CD4-positive, alpha-beta T cell treated with Interferon alpha-2 for 1 hour (primary cell): Measurements from ENCODE around the gene VPS45.
"Not testable (repeated sequence)": the region's sequence is repeated elsewhere in the genome, so short reads cannot be mapped to it uniquely, and the experiment has no call there.

ENCODE experiments used
- DNase-seq, 2 donors: peaks; one replicate each; pipeline ENCODE4 v3.0.0-alpha.2; 2020 to 2022

Gene VPS45, protein sequence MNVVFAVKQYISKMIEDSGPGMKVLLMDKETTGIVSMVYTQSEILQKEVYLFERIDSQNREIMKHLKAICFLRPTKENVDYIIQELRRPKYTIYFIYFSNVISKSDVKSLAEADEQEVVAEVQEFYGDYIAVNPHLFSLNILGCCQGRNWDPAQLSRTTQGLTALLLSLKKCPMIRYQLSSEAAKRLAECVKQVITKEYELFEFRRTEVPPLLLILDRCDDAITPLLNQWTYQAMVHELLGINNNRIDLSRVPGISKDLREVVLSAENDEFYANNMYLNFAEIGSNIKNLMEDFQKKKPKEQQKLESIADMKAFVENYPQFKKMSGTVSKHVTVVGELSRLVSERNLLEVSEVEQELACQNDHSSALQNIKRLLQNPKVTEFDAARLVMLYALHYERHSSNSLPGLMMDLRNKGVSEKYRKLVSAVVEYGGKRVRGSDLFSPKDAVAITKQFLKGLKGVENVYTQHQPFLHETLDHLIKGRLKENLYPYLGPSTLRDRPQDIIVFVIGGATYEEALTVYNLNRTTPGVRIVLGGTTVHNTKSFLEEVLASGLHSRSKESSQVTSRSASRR

DNA sequence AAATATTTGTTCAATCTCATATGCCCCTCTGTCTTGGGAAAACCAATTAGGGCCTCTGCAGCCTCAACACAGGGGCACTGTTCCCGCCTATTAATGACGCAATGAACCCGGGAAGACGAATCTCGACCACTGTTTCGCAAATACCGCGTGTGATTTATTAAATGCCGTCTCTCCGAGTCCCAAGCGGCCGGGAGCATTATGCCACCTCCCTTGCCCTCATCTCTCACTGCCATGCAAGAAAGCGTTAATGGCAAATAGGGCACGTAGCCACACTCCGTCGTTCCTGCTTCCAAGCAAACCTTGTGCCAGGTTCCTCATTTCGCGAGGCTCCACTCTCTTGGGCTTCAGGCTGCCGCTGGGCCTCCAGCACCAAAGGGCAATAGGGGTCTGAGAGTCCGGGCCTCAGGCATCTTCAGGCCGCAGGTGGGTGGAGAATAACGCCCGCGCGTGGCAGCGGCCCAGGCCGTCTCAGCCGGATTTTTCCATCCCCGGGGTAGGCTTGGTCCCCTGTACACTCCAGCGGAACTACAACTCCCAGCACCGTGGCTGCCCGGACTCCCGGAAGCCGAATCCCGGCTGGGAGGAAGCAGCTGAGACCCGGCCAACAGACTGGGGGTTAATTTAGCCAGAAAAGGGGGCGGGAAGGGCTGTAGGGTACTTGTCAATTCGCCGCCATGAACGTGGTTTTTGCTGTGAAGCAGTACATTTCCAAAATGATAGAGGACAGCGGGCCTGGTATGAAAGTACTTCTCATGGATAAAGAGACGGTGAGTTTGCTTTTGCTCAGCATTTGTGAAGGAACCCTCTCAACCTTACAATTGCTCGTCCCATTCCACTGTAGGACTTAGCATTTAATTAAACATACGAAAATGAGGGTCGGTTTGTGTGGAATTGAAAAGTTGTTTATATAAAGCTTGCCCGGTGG, at the start of gene VPS45:
Gene VPS45 (plus strand): TSS at position 593 of the 925 bp plus-strand sequence. CDS start 82 bp downstream, at position 675.
- DNase-seq, result peak; percentile 77 to 86

DNA sequence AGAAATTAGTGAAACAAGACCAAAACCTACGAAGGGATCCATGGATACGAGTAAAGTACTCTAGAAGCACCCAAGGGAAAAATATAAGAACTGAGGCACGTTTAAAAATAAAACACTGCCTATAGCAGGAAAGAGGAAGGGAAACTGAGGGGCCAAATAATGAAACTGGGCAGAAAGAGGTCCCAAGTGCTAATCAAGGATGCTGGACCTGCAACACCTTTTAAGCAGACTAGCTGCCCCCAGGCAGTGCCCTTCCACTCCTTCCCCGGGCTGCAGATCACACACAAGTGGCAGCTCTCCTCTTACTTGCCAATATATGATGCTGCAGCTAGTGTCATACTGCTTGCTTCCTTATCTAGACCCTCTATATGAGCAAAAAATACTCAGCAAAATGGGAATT, 49.4 kb upstream of the VPS45 start:
- DNase-seq, result no peak

DNA sequence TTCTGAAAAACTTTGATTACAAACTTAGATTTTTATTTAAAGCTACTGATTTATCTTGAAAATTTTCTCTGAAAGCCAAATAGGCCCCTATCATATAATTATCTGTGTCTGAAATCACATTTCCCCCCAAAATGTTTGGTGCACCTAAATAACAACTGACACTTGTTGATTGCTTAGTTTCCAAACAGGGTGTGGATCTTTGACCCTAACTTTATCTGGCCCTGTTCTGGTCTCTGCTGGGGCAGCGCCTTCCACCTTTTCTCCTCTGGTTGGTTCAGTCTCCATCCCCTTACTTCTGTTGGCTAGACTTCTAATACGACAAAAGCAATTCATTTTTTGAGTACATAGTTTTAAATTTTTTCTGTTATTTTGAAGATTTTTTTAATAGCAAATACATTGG, 46.9 kb upstream of the VPS45 start:
- DNase-seq, result no peak

DNA sequence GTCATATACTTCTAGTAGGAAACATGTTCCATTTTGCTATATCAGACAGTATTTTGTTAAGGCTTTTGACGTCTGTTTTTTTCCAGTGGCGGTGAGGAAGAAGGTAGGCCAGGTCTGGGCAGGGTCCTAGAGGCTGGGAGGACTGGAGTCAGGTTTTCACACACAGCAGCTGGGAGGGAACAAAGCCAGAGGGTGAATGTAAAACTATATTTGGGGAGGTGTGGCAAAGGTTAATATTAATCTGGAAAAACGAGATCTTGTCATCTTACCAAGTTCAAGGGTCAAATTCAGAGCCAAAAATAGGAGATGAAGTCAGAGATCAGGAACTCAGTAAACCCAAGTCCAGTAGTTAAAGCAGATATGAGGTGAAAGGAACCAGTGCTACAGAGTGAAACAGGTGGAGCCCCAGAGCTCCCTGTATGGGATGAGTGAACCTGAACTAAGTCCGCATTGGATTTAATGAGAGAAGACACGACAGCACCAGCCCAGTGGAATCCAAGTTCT, 46.3 kb upstream of the VPS45 start:
- no peak for DNase-seq

DNA sequence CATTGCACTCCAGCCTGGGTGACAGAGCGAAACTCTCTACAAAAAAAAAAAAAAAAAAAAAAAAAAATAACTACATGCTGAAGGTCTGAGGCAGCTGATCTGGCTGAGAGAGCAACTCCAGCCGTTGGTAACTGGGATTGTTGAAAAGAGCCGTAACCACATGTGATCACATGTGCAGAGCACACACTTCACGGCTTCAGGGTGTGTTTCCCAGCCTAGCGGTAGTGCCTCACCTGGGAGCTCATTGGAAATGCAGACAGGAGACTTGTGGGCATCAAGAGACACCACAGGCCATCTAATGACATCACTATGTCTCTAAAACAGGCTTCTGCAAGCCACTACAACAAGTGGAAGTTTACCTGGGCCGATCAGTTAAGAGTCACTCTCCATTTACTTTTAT, 45.2 kb upstream of the VPS45 start:
- no peak for DNase-seq

DNA sequence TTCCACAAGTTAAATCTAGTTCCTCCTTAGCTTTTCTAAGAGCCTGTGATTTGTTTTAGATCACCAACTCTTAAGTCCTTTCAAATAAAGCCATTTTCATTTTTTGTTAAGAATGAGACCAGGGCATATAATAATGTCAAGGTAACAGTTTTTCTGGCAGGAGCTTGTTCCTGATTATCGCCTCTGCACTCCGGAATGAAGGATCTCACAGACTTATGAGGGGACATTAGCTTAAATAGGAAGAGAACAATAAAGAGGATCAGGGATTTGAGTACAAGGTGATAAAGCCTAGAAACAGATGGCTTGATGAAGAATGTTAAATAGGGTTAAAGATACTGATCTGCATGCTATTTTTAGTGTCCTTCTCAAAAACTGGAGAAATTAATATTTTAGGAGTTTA, 43.4 kb upstream of the VPS45 start:
- no peak for DNase-seq

DNA sequence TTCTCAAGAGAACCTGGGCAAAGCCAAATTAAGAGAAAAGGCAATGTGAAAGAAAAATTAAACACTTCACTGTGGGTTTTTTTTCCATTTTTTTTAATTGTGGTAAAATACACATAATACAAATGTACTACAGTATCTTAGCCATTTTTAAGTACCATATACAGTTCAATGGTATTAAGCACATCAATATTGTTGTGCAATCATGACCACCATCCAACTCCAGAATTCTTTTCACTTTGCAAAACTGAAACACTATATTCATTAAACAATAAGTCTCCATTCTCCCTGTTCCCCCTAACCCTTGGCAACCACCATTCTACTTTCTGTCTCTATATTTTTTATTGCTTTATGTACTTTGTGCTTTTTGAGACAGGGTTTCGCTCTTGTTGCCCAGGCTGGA, 39.3 kb upstream of the VPS45 start:
- DNase-seq, result no peak

DNA sequence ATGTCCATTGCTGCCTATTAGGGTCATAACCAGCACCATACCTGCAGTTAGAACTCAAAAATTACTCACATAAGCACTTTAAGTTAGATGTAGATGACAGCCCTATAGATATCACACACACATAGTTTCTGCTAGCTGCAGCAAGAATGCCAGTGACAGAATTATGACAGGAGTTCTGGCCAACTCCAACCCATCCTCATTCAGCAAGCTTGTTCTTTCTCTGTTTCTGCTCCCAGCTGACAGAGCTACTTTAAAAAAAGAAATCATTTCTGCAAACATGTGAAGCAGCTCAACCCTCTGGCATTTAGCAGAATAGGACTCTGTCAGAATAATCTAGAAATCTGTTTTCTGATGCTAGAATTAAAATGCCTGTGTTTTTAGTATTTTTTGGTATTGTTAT, 33.2 kb upstream of the VPS45 start:
- no peak for DNase-seq

DNA sequence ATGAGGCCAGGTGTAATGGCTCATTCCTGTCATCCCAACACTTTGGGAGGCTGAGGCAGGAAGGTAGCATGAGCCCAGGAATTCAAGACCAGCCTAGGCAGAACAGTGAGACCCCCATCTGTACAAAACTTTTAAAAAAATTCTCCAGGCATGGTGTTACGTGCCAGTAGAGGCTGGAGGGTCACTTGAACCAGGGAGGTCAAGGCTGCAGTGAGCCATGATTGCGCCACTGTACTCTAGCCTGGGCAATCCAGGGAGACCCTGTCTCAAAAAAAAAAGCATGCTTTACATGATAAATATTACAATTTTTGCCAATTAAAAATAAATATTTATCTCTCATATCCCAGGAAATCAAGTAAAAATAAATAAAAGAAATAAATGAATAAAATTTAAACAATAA, 17.6 kb upstream of the VPS45 start:
- DNase-seq, result no peak

DNA sequence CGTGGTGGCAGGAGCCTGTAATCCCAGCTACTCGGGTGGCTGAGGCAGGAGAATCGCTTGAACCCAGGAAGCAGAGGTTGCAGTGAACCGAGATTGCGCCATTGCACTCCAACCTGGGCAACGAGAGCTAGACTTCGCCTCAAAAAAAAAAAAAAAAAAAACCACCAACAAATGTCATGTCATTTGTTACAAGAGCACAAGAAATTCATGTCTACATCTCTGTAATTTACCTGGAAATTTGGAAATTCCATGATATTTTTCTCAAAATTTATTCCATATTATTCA, 16.5 kb upstream of the VPS45 start:
- no peak for DNase-seq

DNA sequence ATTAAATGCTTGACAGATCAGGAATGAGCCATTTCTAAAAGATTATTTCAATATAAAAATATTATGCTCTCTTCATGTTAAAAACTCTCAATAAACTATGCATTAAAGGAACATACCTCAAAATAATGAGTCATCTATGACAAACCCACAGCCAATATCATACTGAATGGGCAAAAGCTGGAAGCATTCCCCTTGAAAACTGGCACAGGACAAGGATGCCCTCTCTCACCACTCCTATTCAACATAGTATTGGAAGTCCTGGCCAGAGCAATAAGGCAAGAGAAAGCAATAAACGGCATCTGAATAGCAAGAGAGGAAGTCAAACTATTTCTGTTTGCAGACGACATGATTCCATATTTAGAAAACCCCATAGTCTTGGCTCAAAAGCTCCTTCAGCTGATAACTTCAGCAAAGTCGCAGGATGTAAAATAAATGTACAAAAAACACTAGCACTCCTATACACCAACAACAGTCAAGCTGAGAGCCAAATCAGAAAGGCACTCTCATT, 15.6 kb upstream of the VPS45 start:
- DNase-seq, result not testable (repeated sequence)

DNA sequence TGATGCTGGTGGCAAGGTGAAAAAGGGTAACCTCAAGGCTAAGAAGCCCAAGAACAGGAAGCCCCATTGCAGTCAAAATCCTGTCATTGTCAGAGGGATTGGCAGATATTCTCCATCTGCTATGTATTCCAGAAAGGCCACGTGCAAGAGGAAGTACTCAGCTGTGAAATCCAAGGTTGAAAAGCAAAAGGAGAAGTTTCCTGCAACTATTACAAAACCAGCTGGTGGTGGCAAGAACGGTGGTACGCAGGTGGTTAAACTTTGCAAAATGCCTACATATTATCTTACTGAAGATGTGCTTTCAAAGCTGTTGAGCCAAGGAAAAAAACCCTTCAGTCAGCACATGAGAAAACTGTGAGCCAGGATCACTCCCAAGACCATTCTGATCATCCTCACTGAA, 13.7 kb upstream of the VPS45 start:
- peak in 1 of 2 donors; percentile 8 for DNase-seq

DNA sequence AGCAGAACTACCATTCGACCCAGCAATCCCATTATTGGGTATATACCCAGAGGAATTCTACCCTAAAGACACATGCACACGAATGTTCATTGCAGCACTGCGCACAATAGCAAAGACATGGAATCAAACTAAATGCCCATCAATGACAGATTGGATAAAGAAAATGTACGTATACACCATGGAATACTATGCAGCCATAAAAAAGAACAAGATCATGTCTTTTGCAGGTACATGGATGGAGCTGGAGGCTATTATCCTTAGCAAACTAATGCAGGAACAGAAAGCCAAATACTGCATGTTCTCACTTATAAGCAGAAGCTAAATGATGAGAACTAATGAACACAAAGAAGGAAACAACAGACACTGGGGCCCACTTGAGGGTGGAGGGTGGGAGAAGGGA, 12.1 kb upstream of the VPS45 start:
- DNase-seq, result not testable (repeated sequence)

DNA sequence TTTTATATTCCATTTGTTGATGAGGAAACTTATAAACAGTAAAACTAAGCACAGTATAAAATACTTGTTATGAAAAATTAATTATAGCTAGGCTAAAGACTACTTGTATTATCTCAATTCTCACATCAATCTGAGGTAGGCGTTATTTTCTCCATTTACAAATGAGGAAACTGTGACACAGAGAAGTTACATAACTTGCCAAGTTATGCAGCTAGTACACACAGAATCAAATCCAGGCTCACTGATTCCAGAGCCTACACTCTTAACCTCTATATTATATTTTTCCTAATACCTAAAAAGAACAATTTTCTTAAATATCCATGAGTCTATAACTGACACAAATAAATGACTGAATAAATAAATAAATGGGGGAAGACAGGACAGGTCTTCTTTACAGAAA, 11.2 kb upstream of the VPS45 start:
- no peak for DNase-seq

DNA sequence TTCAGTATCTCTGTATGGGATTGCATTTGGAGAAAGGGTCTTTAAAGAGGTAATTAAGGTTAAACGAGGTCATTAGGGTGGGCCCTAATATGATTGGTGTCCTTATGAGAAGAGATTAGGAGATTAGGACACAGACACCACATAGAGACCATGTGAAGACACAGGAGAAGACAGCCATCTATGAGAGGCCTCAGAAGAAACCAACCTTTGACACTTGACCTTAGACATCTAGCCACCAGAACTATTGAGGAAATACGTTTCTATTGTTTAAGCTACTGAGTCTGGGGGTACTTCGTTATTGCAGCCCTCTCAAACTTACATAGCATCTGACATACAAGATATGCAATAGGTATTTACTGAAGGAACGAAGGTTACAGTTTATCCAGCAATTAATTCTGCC, 7.3 kb upstream of the VPS45 start:
- no peak for DNase-seq

DNA sequence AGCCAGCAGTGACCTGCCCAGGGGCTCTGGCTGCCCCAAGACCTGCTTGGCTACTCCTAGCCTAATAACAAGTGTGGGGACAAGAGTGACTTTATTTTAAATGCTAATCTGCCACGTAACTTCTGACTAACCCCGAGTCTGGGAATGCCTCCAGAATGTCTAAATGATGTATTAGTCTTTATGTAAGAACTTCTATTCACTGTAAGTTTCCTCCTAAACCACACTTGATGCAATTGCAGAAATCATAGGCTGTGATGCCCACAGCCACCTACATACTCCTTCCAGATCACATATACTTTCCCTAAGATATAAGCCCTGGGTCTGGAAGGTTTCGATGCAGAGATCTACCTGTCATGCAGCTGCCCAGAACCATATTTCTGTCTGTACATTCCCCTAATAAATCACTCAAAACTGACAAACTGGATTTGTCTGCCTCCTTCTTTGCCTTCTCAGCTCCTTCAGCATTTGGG, 5.9 kb upstream of the VPS45 start:
- no peak for DNase-seq

DNA sequence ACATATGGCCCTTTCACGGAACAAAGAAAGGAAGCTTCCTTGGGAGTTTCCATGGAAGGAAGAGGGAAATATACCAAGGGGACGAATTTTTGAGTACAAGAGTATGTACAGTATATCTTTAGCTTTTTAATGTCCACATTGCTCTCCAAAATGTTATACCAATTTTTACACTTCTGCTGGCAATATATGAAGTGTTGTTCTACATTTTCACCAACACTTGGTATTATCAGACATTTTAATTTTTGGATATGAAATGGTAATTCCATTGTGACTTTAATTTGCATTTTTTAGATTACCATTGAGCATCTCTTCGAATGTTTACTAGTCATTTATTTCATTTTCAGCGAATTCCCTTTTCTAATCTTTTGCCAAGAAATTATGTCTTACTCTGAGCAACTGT, 5.5 kb upstream of the VPS45 start:
- DNase-seq, result no peak

DNA sequence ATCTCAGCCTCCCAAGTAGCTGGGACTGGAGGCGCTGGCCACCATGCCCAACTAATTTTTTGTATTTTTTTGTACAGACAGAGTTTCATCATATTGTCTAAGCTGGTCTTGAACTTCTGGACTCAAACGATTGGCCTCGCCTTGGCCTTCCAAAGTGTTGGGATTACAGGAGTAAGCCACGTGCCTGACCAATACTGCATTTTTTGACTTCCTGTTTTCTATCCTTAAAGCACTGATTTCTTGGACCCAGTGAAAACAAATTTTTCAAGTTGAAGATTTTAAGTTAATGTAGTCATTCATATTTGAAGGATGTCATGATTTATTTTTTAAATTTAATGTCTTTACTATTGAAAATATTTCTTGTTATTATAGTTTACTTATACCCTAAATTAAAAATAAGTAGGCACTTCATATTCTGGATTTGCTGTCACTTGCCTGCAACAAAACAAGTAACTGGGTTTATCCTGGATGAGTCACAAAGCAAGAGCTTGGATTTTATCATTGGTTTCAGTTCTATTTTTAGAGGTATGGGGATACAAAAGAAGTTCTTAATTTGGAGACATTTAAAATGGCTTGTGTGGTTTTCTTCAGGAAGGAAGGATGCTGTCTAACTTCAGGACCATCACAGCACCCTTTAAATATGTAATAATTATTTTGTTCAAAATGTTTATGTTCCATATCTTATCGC, 2.2 kb upstream of the VPS45 start:
- DNase-seq, result no peak

DNA sequence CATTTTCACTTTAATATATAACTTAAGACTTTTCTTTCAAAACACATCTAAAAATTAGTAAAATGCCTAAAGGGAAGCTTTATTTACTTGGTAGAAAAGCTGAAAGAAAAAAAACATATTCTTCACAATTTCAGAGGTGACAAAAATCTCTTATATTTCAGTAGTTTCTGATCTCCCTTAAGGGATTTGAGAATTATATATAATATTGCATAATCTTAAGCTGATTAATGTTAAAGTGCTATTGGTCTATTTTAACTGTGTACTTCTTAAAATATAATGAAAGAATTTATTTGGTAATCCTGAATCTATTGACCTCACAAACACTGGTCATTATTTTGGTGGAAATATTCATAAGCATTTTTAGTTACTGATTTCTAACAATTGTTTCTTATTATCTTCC, 1.2 kb upstream of the VPS45 start:
- DNase-seq, result no peak

DNA sequence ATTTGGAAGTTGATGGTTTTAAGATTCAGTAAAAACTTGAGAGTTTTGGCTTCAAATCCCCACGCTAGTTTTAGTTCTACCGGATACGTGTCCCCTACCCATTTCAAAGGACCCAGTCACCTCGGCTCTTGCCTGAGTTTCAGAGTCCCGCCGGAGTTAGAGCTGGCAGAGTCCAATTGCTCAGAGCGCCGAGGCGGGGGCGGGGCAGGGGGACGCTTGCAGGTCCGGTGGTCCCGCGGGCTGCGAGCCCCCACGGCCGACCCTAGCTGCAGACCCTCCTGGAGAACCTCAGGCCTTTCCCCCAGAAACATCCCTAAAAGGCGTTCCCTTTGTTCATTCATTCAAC, 765 bp upstream of the VPS45 start:
- peak in 1 of 2 donors; percentile 3 for DNase-seq

DNA sequence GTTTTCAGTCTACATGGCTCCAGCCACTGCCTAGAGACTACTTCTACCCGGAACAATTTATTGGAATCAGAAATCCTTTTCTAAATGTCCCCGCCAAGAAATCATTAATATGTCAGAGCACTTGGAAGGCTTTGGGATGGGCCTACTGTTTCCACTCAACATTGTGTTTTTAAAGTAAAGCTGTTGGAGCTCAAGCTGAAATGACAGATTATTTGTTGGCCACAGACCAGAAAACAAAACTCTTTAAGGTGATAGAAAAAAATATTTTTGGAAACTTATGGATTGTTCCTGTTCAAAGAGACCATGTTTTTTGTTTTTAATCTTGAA, 496 bp downstream of the VPS45 start:
- DNase-seq, result no peak

DNA sequence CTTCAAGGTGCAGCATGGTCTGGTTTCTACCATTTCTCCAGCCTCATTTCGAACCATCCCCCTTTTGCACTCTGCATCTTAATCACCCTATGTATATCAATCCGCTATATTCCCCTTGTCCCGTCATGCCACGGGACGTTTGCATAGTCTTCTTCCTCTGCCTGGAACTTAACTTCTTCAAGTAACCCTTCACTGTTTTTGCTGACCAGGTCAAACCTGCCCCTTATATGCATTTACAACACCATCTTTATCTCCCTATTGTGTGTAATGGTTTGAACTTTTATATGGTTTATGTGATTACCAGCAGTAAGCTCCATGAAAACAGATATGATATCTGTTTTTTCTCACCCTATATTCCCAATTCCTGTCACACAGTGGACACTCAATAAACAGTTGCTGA, 2.3 kb downstream of the VPS45 start:
- DNase-seq, result no peak

DNA sequence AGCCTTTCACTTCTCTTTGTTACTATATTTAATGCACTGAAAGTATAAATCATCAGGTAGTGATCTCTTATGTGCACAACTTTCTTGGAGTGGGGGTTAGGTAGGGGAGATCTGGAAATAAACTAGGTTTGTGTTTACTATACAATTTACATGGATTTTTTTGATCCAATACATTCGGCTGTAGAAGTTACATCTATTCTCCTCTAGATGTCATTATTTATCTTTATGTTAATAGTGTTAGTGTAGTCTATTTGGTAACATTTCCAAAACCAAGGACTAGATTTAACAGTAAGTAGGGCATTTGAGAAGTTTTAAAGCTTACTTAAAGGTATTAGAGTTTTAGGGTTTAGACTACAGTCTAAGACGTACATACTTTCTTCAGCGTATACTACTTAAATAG, 5.4 kb downstream of the VPS45 start:
- peak in 1 of 2 donors; percentile 47 for DNase-seq
